HG02943 (cell line): ENCODE results near the gene SEPTIN8.

Experiments
- ATAC-seq: cut with Tn5 transposase; IDR thresholded peaks from one replicate; pipeline ENCODE4 v1.9.1; 2021; ENCODE audit warnings: mild to moderate bottlenecking, low read depth, moderate library complexity; ENCODE audit not compliant: unreplicated experiment

The SEPTIN8 gene

GRCh38 chr5:132751971-132752580 is 25.0 kb downstream of the SEPTIN8 start:
- ATAC-seq = no peak

- no peak for ATAC-seq
Observed at GRCh38 chr5:132751444-132751843, 25.6 kb downstream of the SEPTIN8 start.

- ATAC-seq = no peak
Observed at GRCh38 chr5:132750471-132751230, 26.4 kb downstream of the SEPTIN8 start.

- ATAC-seq = no peak
Observed at GRCh38 chr5:132749506-132749905, 27.5 kb downstream of the SEPTIN8 start.

- no peak for ATAC-seq
Observed at GRCh38 chr5:132748522-132749000, 28.5 kb downstream of the SEPTIN8 start.

- ATAC-seq = peak; percentile 24
Observed at GRCh38 chr5:132747616-132748440, 29.2 kb downstream of the SEPTIN8 start.

GRCh38 chr5:132746954-132747615 is 30.0 kb downstream of the SEPTIN8 start, which contains the start of gene CCNI2:
CCNI2 (plus strand) TSS chr5:132747426; CDS start chr5:132747496, 70 bp downstream.
- peak; percentile 40 for ATAC-seq

GRCh38 chr5:132746592-132746953 is 30.5 kb downstream of the SEPTIN8 start:
- ATAC-seq = no peak

- ATAC-seq = no peak
Observed at GRCh38 chr5:132744659-132745058, 32.4 kb downstream of the SEPTIN8 start.

GRCh38 chr5:132742626-132743025 is 34.4 kb downstream of the SEPTIN8 start:
- ATAC-seq = no peak

GRCh38 chr5:132742158-132742557 is 34.9 kb downstream of the SEPTIN8 start:
- no peak for ATAC-seq

GRCh38 chr5:132739232-132739631 is 37.8 kb downstream of the SEPTIN8 start:
- ATAC-seq = no peak

- no peak for ATAC-seq
Observed at GRCh38 chr5:132737982-132738681, 38.9 kb downstream of the SEPTIN8 start.

GRCh38 chr5:132736853-132737833 is 39.9 kb downstream of the SEPTIN8 start, which contains the start of gene KIF3A:
KIF3A (minus strand) TSS chr5:132737546; CDS start chr5:132737419, 127 bp downstream.
- ATAC-seq = peak; percentile 83

- no peak for ATAC-seq
Observed at GRCh38 chr5:132734687-132735086, 42.4 kb downstream of the SEPTIN8 start.

GRCh38 chr5:132733499-132734148 is 43.4 kb downstream of the SEPTIN8 start:
- no peak for ATAC-seq

- no peak for ATAC-seq
Observed at GRCh38 chr5:132729896-132730295, 47.1 kb downstream of the SEPTIN8 start.

GRCh38 chr5:132725745-132726144 is 51.3 kb downstream of the SEPTIN8 start:
- ATAC-seq = no peak
